Inflammatory macrophage treated with lipopolysaccharide for 1 hour (primary cell): ENCODE data around the gene COL23A1.
"Not testable (repeated sequence)": the region's sequence is repeated elsewhere in the genome, so short reads cannot be mapped to it uniquely, and the experiment has no call there.

Experiments
- DNase-seq, 2 donors: peaks; one replicate each; pipeline ENCODE4 v3.0.0-alpha.2; 2020 to 2022

COL23A1 gene

DNA sequence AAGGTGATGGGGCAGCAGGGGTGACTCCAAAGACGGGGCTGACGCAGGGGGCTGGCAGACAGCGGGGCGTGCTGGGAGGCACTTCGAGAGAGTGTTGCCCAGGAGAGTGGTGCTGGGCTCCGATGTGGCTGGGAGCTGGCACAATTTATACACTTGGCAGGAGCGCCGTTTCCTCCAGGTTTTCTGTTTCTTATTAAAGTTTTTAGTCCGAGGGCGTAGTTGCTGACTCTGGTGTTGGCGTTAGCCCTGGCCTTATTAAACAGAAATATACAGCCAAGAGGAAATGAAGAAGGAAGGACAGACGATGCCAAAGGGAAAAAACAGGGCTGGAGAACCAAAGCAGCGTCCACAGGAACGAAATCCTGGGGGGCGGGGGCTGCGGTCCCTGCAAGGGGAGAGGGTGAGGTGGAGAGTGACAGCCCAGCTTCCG lies 218.0 kb downstream of the COL23A1 start:
- DNase-seq, result no peak

DNA sequence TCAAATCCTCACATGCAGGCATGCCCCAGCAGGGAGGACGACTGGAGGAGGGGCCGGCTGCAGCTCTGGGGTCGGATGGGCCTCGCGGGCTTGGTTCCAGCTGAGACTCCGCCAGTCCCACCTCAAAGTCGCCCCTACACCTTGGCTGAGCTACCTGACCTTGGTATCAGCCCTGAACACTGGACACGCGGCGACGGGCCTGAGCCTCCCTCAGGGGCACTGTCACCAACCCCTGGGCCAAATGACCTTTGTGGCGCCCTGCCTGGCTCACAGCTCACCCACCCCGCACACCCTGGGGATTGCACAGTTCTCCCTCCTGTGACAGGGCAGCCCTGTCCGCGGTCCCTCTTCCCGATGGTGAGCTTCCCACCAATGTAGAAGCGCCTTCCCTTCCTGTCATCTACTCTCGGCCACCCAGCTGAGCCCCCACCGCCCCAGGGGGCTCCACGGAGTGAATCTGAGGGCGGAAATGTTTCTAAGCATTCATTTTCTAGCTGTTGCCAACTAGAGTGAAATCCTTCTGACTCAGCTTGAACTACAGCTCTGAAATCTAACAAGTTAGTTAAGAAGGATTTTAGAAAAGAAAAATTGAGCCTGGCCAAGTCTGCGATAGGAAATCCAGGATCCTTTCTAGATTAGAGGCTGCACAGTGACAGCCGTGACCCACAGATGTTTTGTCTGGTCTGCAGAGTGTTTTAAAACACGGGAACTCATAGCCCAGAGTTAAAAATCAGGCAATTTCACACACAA lies 218.7 kb downstream of the COL23A1 start:
- no peak for DNase-seq

DNA sequence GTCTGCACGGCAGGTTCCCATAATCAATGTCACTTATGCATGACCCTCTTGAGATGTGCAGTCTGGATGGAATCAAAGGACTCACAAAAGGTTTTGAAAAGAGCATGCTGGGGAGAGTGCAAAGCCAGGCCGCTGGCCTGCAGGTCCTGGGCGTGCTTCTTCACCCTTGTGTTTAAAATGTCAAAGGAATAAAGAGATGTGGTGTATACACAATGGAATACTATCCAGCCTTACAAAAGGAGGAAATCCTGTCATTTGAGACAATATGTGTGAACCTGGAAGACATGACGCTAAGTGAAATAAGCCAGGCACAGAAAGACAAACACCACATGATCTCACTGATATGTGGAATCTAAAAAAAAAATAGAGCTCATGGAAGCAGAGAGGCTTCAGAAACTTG lies 220.1 kb downstream of the COL23A1 start:
- DNase-seq, result no peak

DNA sequence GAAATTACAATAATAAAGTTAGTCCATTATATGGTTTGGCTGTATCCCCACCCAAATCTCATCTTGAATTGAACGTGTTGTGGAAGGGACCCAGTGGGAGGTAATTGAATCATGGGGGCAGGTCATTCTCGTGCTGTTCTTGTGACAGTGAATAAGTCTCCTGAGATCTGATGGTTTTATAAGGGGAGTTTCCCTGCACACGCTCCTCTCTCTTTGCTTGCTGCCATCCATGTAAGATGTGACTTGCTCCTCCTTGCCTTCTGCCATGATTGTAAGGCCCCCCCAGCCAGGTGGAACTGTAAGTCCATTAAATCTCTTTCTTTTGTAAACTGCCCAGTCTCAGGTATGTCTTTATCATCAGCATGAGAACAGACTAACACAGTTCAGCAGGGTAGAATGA lies 220.7 kb downstream of the COL23A1 start:
- not testable (repeated sequence) for DNase-seq

DNA sequence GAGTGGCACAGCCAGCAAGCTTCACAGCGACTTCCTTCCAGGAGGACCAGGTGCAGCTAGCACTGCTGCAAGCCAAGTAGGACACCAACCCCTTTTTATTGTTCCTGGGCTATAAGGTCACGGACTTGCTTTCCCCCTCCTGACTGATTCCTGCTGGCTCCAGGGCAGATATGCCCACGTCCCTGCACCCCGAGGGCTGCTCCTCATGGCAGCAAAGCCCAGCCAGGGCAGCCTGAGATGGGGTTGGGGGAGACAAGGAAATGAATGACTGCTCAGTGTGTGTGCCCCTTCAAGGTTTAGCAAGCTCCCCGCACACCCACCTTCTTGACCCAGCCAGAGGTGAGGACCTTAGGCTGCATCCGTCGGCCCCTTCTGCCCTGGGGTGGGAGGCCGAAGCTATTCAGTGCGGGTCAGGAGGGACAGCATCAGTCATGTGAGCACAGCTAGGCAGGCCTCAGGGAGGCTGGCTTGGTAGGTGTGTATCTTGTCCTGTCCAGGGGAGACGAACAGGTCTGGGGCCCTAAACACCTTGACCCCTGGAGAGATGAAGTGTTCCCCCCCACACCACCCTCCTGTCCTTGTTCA lies 221.4 kb downstream of the COL23A1 start:
- no peak for DNase-seq

DNA sequence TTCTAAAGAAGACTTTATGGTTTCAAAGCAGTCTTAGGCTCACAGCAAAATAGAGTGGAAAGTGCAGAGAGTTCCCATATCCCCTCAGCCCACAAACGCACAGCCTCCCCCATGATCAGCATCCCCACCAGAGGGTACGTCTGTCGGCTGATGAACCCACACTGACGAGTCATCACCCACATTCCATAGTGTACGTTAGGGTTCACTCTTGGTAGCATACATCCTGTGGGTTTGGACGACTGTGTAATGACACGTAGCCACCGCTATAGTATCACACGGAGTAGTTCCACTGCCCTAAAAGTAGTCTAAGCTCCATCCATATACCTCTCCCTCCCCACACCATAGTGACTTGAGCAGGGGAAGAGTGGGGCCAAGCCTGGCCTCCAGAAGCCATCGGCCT lies 221.9 kb downstream of the COL23A1 start:
- no peak for DNase-seq

DNA sequence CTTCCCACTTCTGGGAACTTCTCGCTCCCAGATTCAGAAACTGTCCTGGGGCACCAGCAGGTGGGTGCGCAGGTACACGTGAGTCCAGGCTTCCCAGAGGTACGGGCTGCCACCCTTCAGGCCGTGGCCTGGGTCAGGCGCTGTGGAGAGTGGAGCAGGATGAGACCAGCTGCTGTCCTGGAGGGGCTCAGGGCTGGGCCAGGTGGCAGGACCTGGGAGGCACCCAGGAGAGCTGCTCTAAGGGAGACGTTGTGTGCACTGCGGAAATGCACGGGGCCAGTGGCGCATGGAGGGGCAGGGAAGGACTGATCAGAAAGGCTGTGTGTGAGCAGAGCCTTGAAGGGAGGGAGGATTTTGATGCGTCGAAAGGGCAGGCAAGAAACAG lies 222.5 kb downstream of the COL23A1 start:
- no peak for DNase-seq

DNA sequence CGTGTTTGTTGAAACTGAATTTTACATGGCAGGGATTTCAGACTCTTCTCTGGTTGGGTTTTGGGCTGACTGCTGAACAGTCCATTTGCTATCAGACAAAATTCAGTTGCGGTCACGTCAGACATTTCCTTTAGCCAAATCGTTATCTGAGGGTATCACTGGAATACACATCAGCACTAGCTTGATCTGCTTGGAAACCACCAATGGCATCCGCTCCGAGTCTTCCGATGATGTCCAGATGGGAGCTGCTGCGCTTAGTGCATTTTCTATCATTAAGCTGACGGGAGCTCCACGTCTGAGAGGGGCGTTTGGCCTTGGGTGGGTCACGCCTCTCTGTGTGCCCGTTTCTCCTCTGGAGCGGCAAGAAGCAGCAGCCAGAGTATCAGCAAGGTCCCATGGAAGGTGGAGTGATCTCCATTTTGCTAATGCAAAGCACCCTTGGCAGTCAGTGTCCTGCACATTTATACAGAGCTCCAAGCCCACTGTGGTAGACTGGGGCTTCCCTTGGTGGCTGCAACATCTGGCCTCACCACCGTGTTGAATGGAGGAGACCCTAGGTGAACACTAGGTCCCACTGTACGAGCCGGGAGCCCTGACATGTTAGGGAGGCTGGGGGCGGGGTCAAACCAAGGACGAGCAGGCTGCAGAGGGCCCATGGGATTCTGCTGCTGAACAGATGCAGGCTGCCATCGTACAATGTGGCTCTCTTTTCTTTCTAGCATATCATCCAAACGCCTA lies 223.0 kb downstream of the COL23A1 start:
- DNase-seq, result no peak

DNA sequence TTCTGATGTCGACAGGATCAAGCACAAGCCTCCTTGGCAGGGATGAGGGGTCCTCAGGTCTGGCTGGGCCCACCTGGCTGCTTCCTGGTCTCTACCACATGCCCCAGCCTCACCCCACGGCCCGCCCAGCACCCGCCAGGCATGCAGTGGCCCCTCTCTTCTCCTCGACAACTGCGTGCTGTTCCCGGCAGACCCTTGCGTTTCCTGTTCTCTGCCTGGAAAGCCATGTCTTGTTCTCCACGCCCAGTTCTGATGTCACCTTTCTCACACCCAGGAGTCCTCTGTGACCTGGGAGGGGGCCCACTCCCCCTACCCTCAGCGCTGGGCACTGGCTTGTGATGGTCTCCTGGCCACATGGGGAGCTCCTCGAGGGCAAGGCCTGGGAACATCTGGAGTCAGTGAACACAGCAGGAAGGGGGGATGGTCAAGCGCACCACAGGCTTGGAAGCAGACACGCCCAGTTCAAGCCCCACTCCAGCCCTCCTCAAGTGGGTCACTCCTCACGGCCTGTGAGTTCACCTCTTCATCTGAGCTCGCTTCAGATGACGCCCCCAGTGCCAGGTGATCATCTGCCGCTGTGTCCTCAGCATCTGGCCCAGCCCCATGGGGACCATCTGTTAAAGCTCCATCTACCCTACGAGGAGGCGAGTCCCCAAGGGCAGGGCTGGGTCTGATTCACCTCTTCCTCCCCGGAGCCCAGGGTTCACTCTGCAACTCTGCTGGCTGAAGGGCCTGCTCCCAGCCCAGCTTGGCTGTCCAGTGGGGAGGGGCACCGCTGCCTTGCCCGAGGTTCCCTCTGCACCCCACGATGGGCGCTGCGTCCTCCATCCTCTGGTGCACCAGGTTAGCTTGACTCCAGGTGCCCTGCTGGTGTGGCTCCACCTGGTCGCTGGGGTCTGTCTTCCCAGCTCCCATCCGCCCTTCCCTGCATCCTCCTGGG lies 224.4 kb downstream of the COL23A1 start:
- no peak for DNase-seq

DNA sequence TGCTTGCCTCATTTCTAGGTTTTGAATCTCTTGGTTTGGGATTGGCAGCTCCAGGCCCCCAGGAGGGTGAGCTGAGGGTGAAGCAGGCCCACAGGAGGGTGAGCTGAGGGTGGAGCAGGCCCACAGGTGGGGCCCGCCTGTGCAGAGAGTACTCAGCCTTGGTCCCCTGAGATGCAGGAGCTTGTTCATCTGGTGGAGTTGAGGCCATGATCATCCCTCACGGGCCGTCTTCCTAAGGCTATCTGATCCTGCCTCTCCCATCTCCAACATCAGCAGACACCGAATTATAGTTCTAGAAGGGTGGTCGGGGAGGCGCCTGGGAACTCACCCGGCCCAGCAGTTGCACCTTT lies 225.9 kb downstream of the COL23A1 start:
- no peak for DNase-seq

DNA sequence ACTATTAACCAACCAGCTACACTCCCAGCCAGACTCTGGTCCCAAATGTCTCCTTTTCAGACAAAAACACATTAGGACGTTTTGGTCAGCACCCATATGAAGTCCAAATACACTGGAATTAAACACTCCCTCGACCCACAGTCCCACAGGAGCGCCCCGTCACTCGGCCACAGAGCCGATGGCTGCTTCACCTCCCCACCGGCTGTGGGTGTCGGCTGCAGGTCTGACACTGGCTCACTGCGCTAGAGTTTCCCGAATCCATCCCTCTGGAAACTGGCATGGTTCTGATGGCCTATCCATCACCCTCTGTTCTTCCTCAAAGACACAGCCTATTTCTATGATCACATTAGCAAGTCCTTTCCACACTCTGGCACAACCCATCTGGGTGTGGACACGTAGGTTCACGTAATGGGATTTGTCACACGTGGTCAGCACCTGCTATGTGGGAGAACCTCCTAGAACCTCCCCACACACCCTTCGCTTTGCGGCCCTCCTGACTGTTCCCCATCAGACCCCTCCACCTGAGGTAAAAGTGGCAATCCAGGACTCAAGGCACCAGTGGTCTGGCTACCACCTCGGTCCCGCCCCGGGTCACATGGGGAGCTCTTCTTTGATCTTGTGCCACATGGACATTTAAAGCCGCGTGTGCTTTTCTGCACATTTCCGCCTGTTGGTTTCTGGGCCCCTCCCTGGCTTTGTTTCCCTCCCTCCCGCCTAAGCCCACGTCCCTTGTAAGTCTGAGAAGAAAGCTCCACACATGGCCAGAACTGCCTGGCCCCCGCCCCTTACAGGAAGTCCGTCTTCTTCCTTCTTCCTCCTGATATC lies 226.5 kb downstream of the COL23A1 start:
- no peak for DNase-seq

DNA sequence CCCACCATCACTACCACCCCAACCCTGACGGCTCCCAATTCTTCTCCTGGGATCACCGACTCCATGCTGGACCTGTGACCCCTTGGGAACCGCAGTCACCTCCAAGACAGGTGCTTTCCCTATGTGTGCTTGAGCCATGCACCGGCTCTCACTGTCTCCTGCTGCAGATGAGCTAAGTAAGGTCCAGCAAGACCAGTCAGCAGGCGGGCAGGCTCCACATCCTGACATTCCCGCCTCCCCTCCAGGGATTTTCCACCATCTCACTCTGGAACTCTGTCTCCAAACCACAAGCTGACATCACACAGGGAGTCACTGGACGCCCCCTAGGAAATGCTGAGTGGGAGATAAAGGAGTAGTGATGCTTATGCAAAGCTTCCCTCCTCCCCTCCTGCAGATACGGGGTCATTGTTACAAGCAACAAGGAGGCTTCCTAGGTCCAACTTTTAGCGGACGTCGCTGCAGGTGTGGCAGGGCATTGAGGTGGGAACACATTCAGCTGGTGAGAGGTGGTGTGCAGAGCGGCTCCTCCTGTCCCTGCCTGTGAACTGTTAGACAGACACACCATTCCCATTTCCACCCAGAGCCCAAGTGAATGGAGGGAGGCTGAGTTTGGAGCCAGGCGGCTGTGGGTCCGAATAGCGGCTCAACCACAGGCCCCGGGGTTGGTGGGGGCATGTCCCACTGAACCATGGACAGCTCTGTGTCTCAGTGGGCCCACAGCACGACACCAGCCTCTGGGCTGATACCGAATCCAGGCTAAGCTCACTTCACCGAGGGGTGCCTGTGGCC lies 228.3 kb downstream of the COL23A1 start:
- no peak for DNase-seq

DNA sequence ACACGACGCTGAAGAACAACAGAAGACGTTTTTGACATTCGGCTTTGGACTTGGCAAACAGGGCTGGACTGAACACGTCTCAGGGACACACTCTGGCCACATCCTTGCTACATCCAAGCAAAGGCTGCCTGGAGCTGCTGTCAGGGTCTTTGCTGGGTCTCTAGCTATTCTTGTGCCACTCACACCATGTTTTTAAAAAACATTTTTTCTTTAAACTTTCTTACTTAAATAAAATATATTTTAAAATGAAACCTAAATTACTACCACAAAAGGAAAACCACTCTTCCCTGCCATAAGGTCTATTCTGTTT lies 229.3 kb downstream of the COL23A1 start:
- DNase-seq, result no peak

DNA sequence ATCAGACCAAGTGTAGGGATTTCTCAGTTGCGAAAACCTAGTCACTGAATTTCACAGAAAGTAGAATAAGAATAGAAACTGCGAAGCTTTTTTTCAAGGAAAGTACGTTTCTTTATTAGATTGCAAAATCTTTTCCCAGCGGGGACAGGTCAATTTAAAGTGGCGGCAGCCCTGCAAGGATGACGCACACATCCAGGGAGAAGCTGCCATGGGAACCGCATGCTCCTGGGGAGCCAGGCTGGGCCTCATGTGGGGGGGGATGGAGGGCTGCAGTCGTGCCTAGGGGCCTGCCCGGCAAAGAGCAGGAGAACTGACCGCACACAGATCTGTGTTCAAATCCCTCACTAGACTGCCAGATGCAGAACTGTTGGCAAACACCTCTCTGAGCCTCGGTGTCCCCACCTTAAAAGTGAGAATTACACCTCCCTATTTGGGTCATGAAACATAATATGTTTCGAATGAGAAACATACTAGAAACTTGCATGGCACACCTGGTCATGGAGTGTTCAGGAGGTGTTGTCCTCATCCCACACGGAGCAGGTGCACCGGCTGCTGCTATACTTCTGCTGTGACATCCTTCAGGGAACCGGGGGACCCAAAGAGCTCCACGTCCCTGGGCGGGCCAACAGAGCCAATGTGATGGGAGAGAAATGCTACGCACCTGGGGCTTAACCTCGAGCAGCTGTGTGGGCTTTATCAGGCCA lies 229.8 kb downstream of the COL23A1 start:
- no peak for DNase-seq

DNA sequence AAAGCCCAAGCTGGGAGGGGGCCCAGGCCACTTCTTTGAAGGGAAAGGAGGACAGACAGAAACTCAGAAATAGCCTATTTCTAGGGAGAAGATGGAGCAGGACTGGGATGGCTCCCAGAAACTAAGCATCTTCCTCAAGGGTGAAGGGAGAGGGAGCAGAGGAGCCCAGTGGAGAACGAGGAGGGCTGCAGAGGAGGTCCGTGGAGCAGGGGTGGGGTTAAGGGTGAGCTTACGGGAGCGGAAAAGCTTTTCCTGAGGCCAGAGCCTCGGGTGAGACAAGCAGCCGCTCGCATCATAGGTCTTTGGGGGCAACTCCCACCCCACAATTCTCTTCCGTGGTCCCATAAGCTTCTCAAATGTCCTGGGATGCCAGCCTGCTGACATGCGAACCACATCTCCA lies 230.5 kb downstream of the COL23A1 start:
- DNase-seq, result no peak

DNA sequence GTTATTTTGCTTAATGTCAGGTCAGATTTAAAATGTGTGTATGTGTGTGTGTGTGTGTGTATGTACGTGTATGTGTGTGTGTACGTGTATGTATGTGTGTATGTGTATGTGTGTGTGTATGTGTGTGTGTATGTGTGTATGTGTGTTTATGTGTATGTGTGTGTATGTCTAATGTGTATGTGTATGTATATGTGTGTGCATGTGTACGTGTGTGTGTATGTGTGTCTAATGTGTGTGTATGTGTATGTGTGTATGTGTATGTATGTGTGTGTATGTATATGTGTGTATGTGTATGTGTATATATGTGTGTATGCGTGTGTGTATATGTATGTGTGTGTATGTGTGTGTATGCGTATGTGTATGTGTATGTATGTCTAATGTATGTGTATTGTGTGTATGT lies 232.5 kb downstream of the COL23A1 start:
- no peak for DNase-seq

DNA sequence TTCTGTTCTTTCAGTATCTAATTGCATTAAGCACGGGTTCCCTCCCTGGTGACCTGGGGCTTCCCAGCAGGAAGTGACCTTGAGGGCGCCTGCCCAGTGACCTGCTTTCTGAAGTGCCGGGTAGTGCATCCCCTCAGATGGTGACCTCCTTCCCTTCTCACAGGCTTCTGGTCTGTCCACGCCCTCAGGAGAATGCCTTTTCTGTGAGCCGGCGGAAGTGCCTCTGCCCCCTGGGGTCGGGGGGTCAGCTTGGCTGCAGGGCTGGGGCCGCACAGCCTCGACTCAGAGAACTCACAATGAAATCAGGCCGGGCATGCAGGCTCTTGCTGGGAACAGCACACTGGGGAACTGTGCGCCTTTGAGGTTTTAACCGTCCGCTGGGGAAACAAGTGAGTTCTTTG lies 233.1 kb downstream of the COL23A1 start:
- peak; percentile 37 to 72 for DNase-seq

DNA sequence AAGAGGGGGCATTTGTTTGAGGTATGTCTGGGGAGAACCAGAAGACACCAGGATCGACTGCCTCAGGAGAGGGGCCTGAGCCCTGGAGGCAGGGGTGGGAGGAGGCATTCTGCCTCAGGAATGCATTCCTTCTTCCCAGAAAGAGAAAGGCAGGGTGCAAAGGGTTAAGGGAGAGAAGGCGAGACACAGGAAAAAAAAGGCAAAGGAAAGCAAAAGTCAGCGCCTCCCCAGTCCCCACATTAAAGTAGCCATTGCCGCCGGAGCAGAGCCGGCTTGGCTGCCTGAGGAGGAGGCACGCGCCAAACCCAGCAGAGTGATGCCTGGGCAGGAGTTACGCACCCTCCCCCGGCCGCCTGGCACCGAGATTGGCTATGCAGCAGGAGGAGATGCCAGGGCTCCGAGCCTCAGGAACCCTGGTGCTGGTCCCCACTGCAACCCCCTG lies 233.7 kb downstream of the COL23A1 start:
- no peak for DNase-seq

DNA sequence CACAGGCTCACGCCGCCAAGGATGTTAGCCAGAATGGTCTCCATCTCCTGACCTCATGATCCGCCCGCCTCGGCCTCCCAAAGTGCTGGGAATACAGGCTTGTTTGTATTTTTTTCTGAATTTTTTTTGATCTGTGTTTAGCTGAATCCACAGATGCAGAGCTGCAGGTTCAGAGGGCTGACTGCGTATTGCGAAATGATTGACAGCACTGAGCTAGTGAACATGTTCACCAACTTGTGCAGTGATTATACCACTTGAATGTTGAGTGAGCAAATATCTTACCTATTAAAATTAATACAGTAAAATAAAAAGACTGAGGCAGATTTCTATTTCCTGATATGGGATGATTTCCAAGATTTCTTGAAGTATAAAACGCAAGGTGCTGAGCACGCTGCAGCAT lies 234.5 kb downstream of the COL23A1 start:
- DNase-seq, result no peak

DNA sequence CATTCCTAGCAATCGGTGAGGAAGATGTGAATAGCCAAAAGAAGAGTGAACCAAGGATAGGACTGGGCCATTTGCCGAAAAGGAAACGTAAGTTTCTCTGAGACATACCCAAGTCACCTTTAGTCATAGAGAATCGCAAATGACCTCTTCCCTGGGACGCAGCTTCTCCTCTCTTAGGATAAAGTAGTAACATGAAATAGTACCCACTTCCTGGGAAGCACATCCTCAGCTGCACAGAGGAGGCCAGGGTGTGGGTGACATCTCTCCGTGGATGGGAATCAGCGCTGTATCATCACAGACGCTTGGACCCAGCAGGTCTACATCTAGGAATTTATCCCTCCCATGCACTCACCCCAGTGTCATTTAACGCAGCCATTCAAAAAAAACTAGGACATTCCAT lies 236.7 kb downstream of the COL23A1 start:
- no peak for DNase-seq

DNA sequence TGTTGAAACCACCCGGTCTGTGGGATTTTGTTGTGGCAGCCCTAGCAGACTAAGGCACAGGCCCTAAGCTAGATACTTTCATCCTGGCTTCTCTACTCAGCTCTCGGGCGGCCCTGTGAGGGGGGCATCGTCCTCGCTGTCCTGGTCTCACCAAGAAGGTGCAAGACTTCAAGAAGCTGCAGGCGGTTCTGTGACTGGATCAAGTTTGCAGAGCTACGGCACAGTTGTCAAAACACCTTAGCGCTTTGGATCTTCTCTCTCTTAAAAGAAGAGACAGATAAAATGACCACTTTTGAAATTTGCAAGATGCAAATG lies 238.2 kb downstream of the COL23A1 start:
- no peak for DNase-seq
